Measurements from ENCODE around the gene MBD3L2B.
"Not testable (repeated sequence)": the region's sequence is repeated elsewhere in the genome, so short reads cannot be mapped to it uniquely, and the experiment has no call there.

- TF ChIP-seq, protein P1, sequence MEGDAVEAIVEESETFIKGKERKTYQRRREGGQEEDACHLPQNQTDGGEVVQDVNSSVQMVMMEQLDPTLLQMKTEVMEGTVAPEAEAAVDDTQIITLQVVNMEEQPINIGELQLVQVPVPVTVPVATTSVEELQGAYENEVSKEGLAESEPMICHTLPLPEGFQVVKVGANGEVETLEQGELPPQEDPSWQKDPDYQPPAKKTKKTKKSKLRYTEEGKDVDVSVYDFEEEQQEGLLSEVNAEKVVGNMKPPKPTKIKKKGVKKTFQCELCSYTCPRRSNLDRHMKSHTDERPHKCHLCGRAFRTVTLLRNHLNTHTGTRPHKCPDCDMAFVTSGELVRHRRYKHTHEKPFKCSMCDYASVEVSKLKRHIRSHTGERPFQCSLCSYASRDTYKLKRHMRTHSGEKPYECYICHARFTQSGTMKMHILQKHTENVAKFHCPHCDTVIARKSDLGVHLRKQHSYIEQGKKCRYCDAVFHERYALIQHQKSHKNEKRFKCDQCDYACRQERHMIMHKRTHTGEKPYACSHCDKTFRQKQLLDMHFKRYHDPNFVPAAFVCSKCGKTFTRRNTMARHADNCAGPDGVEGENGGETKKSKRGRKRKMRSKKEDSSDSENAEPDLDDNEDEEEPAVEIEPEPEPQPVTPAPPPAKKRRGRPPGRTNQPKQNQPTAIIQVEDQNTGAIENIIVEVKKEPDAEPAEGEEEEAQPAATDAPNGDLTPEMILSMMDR (conservative IDR thresholded peaks at IDR 0.05), result not testable (repeated sequence)
- not testable (repeated sequence) for TF ChIP-seq EZH2 (IDR thresholded peaks at IDR 0.05; ENCODE audit: low read depth)
Measured at GRCh38 chr19:7058576-7058975, 37.3 kb upstream of the MBD3L2B start, which contains the start of gene MBD3L3.

Measured in PC-9 (cell line).